ENCODE measurements around the gene TFPI2.

TFPI2 gene

GRCh38 chr7:93906267-93906666 lies 15.7 kb upstream of the TFPI2 start, which contains the start of gene GNGT1:
TSS of gene GNGT1 (plus strand) at chr7:93906567. CDS start at chr7:93906747, 180 bp downstream.
- no peak for DNase-seq

- DNase-seq: peak; percentile 32 to 52
These were observed 12.3 kb upstream of the TFPI2 start for GRCh38 chr7:93902777-93903423.

- no peak for DNase-seq
These were observed 7.1 kb upstream of the TFPI2 start for GRCh38 chr7:93897680-93898079.

GRCh38 chr7:93895859-93896600 lies 5.5 kb upstream of the TFPI2 start:
- no peak for DNase-seq

GRCh38 chr7:93894966-93895640 lies 4.5 kb upstream of the TFPI2 start:
- no peak for DNase-seq

GRCh38 chr7:93894426-93894825 lies 3.9 kb upstream of the TFPI2 start:
- DNase-seq: no peak

GRCh38 chr7:93890041-93890463 lies 501 bp downstream of the TFPI2 start:
- no peak for DNase-seq

- no peak for DNase-seq
These were observed 1.3 kb downstream of the TFPI2 start for GRCh38 chr7:93889261-93889660.

- no peak for DNase-seq
These were observed 6.0 kb downstream of the TFPI2 start for GRCh38 chr7:93884541-93884940.

GRCh38 chr7:93883917-93884345 lies 6.6 kb downstream of the TFPI2 start:
- no peak for DNase-seq

- no peak for DNase-seq
These were observed 7.3 kb downstream of the TFPI2 start for GRCh38 chr7:93883078-93883916.

GRCh38 chr7:93882468-93882867 lies 8.1 kb downstream of the TFPI2 start:
- DNase-seq: no peak

GRCh38 chr7:93879356-93879755 lies 11.2 kb downstream of the TFPI2 start:
- no peak for DNase-seq

GRCh38 chr7:93877742-93878141 lies 12.8 kb downstream of the TFPI2 start:
- no peak for DNase-seq

- DNase-seq: no peak
These were observed 16.5 kb downstream of the TFPI2 start for GRCh38 chr7:93873998-93874574.

GRCh38 chr7:93866886-93867285 lies 23.7 kb downstream of the TFPI2 start:
- DNase-seq: no peak

- DNase-seq: no peak
These were observed 27.9 kb downstream of the TFPI2 start for GRCh38 chr7:93862651-93863050.

GRCh38 chr7:93861325-93861949 lies 29.1 kb downstream of the TFPI2 start:
- no peak for DNase-seq

- DNase-seq: no peak
These were observed 30.3 kb downstream of the TFPI2 start for GRCh38 chr7:93860261-93860660.

- no peak for DNase-seq
These were observed 31.7 kb downstream of the TFPI2 start for GRCh38 chr7:93858857-93859256.

GRCh38 chr7:93856323-93856722 lies 34.2 kb downstream of the TFPI2 start:
- DNase-seq: no peak

- DNase-seq: no peak
These were observed 34.8 kb downstream of the TFPI2 start for GRCh38 chr7:93855797-93856196.
